ENCODE data around the gene ATPAF1. TPM values are rescaled to one million over a fixed set of nuclear protein-coding genes. Genes with fewer than 3 reads are reported as not detected.
A peak's percentile ranks its signal among the peaks of the same experiment; 100 is the strongest.

The ATPAF1 gene
- total RNA-seq, 1 donor from 2014 or later = 79.3 TPM

DNA sequence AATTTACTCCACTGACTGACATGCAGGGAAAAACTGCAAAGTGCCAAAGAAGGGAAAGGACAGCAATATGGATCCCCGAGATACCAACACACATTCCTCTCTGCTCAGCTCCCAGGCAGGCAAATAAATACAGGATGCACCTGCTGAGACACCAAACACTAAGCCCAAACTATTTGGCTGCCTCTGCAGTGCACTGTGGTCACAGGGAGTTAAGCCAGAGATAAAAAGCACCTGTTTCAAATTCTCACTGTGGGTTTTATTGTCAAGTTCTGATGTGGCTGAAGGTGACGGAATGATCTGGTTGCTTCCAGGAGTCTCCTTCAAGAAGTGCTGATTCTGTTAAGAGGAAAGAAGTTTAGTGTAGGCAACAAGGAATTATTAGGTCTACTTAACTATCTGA lies 21.2 kb upstream of the ATPAF1 start:
- H3K4me3 Mint-ChIP-seq = no peak overlapping the region
- Histone ChIP-seq H3K4me2 (no peak overlapping the region), H3K79me2 (ENCODE audit: low read depth) (no peaks in the 10 kb centered on the region), H3K4me3 (no peak overlapping the region), H3K4me1 (peaks cover 10% of the 10 kb centered on the region), H2AFZ (replicated peaks) (no peak overlapping the region), H3K9me3 (ENCODE audit: low read depth) (no peaks in the 10 kb centered on the region), H3F3A (ENCODE audit: low read depth) (no peaks in the 10 kb centered on the region), H4K20me1 (ENCODE audit: low read depth) (peaks cover 6% of the 10 kb centered on the region), H3K9ac (no peak overlapping the region), H3K27ac (peak overlapping the region; percentile 17), H3K36me3 (peaks cover 11% of the 10 kb centered on the region), H3K27me3 (no peaks in the 10 kb centered on the region)
- no peaks in the 10 kb centered on the region for H3K9me3 Mint-ChIP-seq
- peak; percentile 20 for DNase-seq (ENCODE audit: low spot score)
- H3K36me3 Mint-ChIP-seq = peaks cover 7% of the 10 kb centered on the region
- H3K4me1 Mint-ChIP-seq = peaks cover 15% of the 10 kb centered on the region
- no peaks in the 10 kb centered on the region for H3K27me3 Mint-ChIP-seq (ENCODE audit: insufficient read depth, low read depth)
- H3K27ac Mint-ChIP-seq = no peak overlapping the region
- TF ChIP-seq, protein P1, sequence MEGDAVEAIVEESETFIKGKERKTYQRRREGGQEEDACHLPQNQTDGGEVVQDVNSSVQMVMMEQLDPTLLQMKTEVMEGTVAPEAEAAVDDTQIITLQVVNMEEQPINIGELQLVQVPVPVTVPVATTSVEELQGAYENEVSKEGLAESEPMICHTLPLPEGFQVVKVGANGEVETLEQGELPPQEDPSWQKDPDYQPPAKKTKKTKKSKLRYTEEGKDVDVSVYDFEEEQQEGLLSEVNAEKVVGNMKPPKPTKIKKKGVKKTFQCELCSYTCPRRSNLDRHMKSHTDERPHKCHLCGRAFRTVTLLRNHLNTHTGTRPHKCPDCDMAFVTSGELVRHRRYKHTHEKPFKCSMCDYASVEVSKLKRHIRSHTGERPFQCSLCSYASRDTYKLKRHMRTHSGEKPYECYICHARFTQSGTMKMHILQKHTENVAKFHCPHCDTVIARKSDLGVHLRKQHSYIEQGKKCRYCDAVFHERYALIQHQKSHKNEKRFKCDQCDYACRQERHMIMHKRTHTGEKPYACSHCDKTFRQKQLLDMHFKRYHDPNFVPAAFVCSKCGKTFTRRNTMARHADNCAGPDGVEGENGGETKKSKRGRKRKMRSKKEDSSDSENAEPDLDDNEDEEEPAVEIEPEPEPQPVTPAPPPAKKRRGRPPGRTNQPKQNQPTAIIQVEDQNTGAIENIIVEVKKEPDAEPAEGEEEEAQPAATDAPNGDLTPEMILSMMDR (IDR thresholded peaks at IDR 0.05) = no peak
- TF ChIP-seq EZH2phosphoT487 (IDR thresholded peaks at IDR 0.05) = no peak
- TF ChIP-seq EZH2 (IDR thresholded peaks at IDR 0.05) = no peak

- Mint-ChIP-seq H3K36me3 (peaks cover 7% of the 10 kb centered on the region), H3K27ac (no peak overlapping the region), H3K9me3 (no peaks in the 10 kb centered on the region), H3K4me3 (no peak overlapping the region), H3K27me3 (ENCODE audit: insufficient read depth, low read depth) (no peaks in the 10 kb centered on the region), H3K4me1 (peaks cover 15% of the 10 kb centered on the region)
- Histone ChIP-seq H3K27me3 (no peaks in the 10 kb centered on the region), H3K9ac (no peak overlapping the region), H3K9me3 (ENCODE audit: low read depth) (no peaks in the 10 kb centered on the region), H3K4me1 (peaks cover 10% of the 10 kb centered on the region), H3K79me2 (ENCODE audit: low read depth) (no peaks in the 10 kb centered on the region), H4K20me1 (ENCODE audit: low read depth) (peaks cover 6% of the 10 kb centered on the region), H3K4me2 (no peak overlapping the region), H2AFZ (replicated peaks) (no peak overlapping the region), H3K36me3 (peaks cover 16% of the 10 kb centered on the region), H3K27ac (peak overlapping the region; percentile 9), H3K4me3 (no peak overlapping the region), H3F3A (ENCODE audit: low read depth) (no peaks in the 10 kb centered on the region)
- DNase-seq (ENCODE audit: low spot score) = no peak
- no peak for TF ChIP-seq EZH2phosphoT487 (IDR thresholded peaks at IDR 0.05)
- no peak for TF ChIP-seq EZH2 (IDR thresholded peaks at IDR 0.05)
- TF ChIP-seq, protein P1 (IDR thresholded peaks at IDR 0.05) = no peak
Measured at GRCh38 chr1:46687921-46688509, 19.9 kb upstream of the ATPAF1 start.

DNA sequence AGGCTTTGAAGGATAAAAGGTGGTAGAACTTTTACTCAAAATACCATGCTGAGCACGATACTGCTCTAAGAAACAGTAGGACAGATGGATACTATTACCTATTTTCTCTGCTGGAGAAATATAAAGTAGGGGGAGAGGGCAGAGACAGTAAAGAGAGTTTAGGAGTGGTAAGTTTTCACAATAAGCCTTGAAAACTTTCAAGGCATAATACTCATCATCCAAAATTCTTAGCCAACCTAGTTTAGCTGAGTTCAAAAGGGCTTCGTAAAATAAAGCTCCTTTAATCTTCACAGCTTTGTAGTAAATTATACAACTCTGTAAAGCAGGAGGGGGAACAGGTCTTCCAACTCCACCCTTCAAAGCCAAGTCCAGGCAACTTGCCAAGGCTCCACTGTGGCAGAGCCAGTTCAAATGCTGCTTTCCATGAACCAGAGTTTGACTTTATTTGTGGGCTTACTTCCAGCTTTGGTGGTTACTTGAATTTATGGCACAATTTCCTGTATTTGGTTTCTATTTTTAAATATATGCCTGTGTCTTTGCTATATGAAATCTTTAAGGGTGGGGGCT lies 19.0 kb upstream of the ATPAF1 start:
- Histone ChIP-seq H3K27ac (no peak overlapping the region), H3K79me2 (ENCODE audit: low read depth) (no peaks in the 10 kb centered on the region), H4K20me1 (ENCODE audit: low read depth) (peaks cover 6% of the 10 kb centered on the region), H3K27me3 (no peaks in the 10 kb centered on the region), H2AFZ (replicated peaks) (no peak overlapping the region), H3K36me3 (peaks cover 17% of the 10 kb centered on the region), H3K4me3 (no peak overlapping the region), H3K9me3 (ENCODE audit: low read depth) (no peaks in the 10 kb centered on the region), H3K4me1 (peaks cover 10% of the 10 kb centered on the region), H3F3A (ENCODE audit: low read depth) (no peaks in the 10 kb centered on the region), H3K4me2 (no peak overlapping the region), H3K9ac (no peak overlapping the region)
- no peak overlapping the region for H3K27ac Mint-ChIP-seq
- TF ChIP-seq EZH2 (IDR thresholded peaks at IDR 0.05) (no peak), EZH2phosphoT487 (IDR thresholded peaks at IDR 0.05) (no peak)
- TF ChIP-seq, protein P1 (IDR thresholded peaks at IDR 0.05) = no peak
- no peaks in the 10 kb centered on the region for H3K27me3 Mint-ChIP-seq (ENCODE audit: insufficient read depth, low read depth)
- no peaks in the 10 kb centered on the region for H3K9me3 Mint-ChIP-seq
- H3K36me3 Mint-ChIP-seq = peaks cover 7% of the 10 kb centered on the region
- peaks cover 15% of the 10 kb centered on the region for H3K4me1 Mint-ChIP-seq
- no peak for DNase-seq (ENCODE audit: low spot score)
- no peak overlapping the region for H3K4me3 Mint-ChIP-seq

Data from neural progenitor cell (in vitro differentiated cells).